Measurements from ENCODE around the gene UBAP2.
A peak's percentile ranks its signal among the peaks of the same experiment; 100 is the strongest.

The UBAP2 gene

DNA sequence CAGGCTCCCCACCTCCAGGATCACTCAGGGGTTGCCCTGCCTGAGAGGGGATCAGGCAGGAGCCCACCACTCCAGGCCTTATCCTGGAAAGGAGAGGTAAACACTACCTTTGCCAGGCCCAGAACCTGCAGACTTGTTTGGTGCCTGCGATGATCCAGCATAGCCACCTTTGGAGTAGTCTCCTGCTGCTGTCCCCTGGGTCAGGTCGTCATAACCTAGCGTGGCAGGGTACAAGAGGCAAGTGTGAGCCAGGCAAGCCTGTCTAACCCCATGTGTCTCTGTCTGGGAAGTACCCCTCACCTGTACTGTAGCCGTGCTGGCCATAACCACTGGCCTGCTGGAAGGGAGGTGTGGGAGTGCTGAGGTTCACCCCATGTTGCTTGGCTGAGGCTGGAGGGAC lies 125.6 kb downstream of the UBAP2 start:
- no peak for DNase-seq (ENCODE audit: low spot score)

DNA sequence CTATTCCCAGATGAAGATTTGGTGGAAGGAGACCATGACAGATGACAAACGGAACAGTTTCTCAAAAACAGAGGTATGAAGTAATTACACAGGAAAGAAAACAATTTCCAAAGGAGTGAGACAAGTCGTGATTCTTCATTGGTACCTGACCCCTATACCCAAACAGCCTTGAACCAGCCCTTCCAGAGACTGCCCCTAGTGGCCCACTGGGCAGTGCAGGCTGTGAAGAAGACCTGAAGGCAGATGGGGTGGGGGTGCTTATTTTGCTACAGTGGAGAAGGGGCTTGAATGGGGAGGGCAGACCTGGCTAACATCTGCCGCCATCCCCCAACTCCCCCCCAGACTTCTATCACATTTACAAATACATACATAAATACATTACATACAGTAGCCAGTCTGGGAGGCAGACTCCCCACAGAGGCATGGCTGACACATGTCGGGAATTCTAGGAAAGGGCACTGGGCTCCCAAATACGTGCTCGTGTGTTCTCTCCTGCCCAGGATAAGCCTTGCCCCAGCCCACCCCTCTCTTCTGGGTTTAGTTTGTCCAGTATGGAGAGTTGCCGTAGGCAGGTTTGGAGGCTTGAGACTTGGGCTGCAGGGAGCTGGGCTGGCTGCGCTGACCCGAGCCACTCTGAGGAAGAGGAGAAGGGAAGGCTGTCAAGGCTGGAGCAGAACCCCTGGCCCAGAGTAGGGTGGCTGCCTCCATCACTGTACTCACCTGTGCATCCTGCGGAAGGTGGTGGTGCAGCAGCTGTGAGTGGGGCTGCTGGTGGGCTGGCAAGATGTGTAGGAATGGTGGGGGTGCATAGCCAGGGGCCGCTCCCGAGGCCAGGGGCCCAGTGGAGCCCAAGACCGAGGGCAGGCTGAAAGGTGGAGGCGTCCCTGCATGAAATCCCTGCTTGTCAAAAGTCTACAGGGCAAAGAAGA lies 126.5 kb downstream of the UBAP2 start:
- DNase-seq (ENCODE audit: low spot score) = peak; percentile 45

- no peak for DNase-seq (ENCODE audit: low spot score)
These were observed 129.3 kb downstream of the UBAP2 start for GRCh38 chr9:33919276-33919897.

DNA sequence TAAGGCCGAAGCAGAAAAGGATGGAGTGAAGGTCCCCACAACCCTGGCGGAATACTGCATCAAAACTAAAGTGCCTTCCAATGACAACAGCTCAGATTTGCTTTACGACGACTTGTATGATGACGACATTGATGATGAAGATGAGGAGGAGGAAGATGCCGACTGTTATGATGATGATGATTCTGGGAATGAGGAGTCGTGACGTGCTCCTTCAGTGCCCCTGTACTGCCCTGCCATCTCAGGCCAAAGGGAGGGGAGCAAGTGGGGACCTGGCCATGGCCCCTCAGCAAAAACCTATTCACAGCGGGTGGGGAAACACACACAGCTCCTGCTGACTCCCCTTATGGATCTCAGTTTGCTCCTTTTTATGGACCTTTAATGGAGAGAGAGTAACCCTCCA lies 131.7 kb downstream of the UBAP2 start:
- DNase-seq (ENCODE audit: low spot score) = no peak

- no peak for DNase-seq (ENCODE audit: low spot score)
These were observed 133.6 kb downstream of the UBAP2 start for GRCh38 chr9:33914887-33915628.

- no peak for DNase-seq (ENCODE audit: low spot score)
These were observed 135.1 kb downstream of the UBAP2 start for GRCh38 chr9:33913541-33913940.

DNA sequence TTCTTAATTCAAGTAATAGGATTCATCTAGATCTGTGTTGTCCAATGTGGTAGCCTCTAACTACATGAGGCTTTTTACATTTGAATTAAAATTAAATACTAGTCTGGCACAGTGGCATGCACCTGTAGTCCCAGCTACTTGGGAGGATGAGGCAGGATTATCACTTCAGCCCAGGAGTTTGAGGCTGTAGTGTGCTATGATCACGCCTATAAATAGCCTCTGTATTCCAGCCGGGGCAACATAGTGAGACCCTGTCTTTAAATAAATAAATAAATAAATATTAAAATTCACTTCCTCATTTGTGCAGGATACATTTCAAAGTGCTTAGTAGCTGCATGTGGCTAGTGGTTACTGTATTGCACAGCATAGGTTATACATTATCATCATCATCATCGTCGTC lies 139.9 kb downstream of the UBAP2 start:
- no peak for DNase-seq (ENCODE audit: low spot score)

GRCh38 chr9:33908114-33908513 lies 140.6 kb downstream of the UBAP2 start:
- DNase-seq (ENCODE audit: low spot score) = no peak

- no peak for DNase-seq (ENCODE audit: low spot score)
These were observed 141.3 kb downstream of the UBAP2 start for GRCh38 chr9:33907347-33907746.

DNA sequence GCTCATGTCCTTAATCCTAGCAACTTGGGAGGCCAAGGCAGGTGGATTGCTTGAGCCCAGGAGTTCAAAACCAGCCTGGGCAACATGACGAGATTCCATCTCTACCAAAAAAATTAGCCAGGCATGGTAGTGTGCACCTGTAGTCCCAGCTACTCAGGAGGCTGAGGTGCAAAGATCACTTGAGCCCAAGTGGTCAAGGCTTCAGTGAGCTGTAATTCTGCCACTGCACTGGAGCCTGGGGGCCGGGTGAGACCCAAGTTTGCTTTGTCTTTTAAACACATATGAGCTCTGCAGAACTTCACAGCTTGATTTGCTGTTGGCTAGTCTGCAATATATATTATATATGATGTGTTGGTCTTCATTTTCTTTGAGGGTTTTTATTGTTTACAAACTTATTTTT lies 141.9 kb downstream of the UBAP2 start:
- DNase-seq (ENCODE audit: low spot score) = no peak

DNA sequence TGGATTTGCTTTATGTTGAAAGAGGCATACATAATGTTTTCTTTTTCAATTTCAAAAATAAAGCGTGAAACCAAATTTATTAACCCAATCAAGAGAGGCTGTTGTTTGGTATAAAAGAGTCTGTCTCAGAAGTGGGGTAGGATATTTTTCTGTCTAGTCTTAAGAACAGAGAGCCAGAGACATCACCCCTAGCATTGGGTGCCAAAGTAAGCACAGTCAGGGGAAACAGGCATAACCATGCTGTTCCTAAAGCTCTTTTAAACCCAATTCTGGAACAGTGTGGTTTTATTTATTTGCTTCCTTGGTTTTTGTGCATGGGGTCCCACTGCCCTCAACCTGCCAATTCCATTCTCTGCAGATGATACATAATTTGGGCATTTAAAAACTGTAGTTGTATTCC lies 143.6 kb downstream of the UBAP2 start:
- DNase-seq (ENCODE audit: low spot score) = no peak

GRCh38 chr9:33903157-33903780 lies 145.4 kb downstream of the UBAP2 start:
- DNase-seq (ENCODE audit: low spot score) = no peak

GRCh38 chr9:33894316-33894715 lies 154.4 kb downstream of the UBAP2 start:
- DNase-seq (ENCODE audit: low spot score) = no peak

DNA sequence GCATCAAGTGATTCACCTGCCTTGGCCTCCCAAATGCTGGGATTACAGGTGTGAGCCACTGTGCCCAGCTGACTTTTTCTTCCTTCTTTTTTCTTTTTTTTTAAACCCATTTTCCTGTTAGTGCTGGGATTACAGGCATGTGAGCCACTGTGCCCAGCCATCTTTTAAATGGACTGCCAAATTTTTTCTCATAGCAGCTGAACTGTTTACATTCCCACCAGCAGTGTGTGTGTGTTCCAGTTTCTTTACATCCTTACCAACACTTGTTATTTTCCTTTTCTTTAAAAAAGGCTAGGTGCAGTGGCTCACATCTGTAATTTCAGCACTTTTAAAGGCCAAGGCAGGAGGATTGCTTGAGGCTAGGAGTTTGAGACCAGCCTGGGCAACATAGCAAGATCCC lies 154.8 kb downstream of the UBAP2 start:
- DNase-seq (ENCODE audit: low spot score) = no peak

DNA sequence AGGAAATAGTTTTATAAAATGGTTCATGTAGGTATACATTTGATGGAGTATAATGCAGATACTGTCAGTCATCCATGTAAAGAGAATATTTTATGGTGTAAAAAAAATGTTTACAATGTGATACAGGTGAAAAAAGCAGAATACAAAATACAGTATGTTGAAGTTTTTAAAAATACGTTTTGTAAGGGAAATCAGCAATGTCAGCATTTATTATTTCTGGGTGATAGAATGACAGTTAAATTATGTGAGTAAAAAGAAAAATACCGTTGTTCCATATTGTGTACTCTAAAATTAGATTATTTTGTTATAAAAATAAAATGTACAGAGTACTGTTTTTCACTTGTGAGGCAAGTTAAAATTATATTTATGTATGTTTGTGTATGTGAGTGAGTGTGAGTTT lies 162.7 kb downstream of the UBAP2 start:
- DNase-seq (ENCODE audit: low spot score) = no peak

GRCh38 chr9:33884856-33885701 lies 163.6 kb downstream of the UBAP2 start:
- no peak for DNase-seq (ENCODE audit: low spot score)

DNA sequence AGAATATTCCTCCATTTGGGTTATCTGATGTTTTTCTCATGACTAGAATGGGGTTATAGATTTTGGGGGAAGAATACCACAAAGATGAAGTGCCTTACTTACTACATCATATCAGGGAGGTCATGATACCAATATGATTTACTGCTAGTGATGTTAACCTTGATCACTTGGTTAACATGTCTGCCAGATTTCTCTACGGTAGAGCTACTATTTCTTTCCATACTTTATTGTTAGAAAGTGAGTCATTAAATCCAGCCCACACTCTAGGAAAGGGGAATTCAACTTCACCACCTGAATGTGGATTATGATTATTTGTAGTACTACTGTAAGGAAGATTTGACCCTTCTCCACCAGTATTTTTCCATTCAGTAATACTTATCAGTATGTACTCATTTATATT lies 167.1 kb downstream of the UBAP2 start:
- DNase-seq (ENCODE audit: low spot score) = no peak

- no peak for DNase-seq (ENCODE audit: low spot score)
These were observed 168.2 kb downstream of the UBAP2 start for GRCh38 chr9:33880211-33881089.

DNA sequence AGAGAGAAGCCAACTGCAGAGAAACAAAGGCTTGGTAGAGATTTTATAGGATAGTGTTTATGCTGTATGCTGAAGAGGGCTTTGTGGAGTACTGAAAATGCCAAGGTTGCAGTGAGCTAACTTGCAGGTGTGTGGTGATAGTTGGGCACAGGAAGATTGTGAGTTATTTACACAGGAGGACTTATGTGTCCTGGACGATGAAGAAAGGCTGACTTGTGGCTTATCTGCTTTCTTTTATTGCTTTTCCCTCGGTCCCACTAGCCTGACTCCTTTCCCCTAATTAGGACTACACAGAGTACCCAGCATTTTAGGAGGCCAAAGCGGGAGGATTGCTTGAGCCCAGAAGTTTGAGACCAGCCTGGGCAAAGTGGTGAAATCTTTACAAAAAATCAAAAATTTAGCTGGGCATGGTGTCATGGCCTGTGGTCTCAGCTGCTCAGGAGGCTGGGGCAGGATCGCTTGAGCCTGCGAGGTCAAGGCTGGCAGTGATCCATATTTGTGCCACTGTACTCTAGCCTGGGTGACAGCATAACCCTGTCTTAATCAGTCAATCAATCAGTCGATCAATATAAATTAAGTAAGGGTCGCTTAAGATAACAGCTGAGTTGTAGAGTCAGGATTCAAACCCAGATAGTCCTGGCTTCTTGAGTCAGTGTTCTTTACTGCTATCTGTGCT lies 169.9 kb downstream of the UBAP2 start:
- DNase-seq (ENCODE audit: low spot score) = no peak

Measured in hepatic stellate cell (primary cell).